NOMO-1 (cell line): ENCODE data around the gene GPR35.

Source experiments
- DNase-seq, 2 experiments: peaks; one replicate each; lab custom pipeline; 2025; ENCODE audit not compliant: unreplicated experiment in 2 of 2; lab: John Stamatoyannopoulos, UW

Gene GPR35, protein sequence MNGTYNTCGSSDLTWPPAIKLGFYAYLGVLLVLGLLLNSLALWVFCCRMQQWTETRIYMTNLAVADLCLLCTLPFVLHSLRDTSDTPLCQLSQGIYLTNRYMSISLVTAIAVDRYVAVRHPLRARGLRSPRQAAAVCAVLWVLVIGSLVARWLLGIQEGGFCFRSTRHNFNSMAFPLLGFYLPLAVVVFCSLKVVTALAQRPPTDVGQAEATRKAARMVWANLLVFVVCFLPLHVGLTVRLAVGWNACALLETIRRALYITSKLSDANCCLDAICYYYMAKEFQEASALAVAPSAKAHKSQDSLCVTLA

DNA sequence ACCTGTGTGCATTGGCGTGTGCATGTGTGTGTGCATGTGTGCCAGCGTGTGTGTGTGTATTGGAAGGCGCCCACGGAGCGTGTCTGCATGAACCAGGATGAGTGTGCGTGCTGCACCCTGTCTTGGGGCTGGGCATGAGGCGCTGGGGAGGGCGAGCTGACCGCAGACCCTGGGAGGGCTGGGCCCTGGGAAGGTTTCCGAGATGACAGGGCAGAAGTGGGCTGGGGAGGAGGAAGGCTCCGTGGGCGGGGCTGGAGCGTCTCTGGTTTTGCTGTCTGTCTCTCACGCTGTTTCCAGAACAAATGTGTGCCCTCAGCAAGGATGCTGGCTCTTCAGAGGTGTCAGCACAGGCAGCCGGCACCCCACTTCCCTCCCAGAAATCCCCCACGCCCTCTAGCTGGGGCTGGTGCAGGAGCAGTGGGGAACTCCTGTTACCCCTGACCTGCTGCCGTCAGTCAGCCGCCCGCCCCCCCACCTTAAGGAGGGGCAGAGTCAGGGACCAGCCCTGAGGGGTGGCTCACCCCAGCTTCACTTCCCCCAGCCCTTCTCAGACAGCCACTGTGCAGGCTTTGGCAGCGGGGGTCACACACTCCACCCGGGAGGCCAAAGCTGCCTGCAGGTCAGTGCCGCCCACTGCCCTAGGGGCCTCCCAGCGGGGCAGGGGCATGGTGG, at the start of gene GPR35:
Gene GPR35 (plus strand): TSS at position 531 of the 672 bp plus-strand sequence. CDS start 4,473 bp downstream, outside the sequence.
- peak; percentile 87 to 89 for DNase-seq

DNA sequence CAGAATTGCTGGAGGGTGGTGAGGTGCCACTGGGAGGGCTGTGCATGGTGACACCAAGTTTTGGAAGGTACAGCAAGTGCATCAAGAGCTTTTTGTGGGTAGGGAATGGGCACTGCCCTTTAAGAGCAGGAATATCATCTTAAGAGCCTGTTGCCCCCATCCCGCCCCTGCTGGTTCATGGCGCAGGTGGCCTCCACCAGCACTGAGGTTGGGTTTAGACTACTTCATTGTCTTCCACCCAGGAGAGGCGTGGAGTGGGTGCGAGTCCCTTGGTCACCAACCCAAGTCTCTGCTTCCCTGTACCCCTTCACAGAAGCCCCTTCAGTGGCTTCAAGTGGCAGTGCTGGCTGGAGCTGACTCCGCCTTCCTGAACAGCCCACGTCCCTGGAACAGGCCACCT, 49.2 kb upstream of the GPR35 start:
- DNase-seq: no peak

DNA sequence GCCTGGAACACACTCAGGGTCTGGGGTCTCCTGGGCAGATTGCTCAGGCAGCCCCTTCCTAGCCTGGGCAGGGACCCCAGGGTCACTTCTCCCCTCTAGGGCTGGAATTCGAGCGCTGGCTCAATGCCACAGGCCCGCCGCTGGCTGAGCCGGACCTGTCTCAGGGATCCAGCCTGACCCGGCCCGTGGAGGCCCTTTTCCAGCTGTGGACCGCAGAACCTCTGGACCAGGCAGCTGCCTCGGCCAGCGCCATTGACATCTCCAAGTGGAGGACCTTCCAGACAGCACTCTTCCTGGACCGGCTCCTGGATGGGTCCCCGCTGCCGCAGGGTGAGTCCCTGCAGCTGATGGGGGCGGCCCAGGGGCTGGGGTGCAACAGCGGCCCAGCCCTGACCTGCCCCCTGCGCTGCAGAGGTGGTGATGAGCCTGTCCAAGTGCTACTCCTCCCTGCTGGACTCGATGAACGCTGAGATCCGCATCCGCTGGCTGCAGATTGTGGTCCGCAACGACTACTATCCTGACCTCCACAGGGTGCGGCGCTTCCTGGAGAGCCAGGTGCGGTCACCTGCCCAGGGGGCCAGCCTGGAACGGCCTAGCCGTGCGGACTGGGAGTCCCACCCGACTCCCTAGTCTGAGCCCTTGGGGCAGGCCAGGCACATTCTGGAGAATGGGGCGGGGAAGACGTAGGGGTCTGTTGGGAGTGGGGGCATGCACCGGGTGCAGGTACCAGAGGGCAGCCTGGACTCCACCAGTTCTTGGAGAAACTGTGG, 48.7 kb upstream of the GPR35 start:
- DNase-seq: no peak

DNA sequence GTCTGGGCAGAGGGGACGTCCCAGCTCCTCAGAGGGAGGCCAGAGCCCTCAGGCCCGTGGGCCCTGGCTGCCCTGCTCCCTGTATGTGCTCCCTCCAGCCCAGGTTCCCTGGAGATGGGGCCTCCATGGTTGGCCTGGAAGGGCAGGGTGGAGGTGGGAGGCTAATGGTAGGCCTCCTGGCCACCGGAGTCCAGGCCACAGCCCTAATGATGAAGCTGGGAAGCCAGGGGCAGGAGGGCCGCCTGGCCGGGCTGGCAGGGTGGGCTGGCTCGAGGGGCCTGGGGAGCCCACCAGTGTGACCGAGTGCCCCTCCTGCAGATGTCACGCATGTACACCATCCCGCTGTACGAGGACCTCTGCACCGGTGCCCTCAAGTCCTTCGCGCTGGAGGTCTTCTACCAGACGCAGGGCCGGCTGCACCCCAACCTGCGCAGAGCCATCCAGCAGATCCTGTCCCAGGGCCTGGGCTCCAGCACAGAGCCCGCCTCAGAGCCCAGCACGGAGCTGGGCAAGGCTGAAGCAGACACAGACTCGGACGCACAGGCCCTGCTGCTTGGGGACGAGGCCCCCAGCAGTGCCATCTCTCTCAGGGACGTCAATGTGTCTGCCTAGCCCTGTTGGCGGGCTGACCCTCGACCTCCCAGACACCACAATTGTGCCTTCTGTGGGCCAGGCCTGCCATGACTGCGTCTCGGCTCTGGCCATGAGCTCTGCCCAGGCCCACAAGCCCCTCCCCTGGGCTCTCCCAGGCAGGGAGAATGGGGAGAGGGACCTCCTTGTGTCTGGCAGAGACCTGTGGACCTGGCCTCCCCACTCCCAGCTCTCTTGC, 47.8 kb upstream of the GPR35 start:
- no peak for DNase-seq

DNA sequence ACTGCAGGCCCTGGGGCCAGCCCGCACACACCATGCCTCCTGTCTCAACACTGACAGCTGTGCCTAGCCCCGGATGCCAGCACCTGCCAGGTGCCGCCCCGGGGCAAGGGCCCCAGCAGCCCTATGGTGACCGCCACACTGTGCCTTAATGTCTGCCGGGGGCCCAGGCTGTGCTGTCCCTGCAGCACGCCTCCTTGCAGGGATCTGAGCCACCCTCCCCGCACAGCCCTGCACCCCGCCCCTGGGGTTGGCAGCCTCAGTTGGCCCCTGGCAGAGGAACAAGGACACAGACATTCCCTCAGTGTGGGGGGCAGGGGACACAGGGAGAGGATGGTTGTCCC, 47.2 kb upstream of the GPR35 start:
- DNase-seq: no peak

DNA sequence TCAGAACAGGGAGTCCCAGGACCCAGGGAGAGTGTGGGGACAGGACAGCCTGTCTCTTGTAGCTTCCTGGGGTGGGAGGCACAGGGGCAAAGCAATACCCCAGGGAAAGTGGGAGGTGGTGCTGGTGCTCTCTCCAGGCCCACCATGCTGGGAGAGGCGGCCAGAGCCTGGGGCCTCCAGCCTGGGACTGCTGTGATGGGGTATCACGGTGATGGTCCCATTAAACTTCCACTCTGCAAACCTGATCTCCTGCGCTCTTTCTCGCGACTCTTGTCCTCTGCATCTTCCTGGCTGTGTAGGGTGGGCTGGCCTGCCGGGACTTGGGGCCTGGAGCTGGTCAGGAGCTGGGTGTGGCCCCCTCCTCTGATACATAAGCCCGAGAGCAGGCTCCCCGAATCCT, 46.8 kb upstream of the GPR35 start:
- no peak for DNase-seq

DNA sequence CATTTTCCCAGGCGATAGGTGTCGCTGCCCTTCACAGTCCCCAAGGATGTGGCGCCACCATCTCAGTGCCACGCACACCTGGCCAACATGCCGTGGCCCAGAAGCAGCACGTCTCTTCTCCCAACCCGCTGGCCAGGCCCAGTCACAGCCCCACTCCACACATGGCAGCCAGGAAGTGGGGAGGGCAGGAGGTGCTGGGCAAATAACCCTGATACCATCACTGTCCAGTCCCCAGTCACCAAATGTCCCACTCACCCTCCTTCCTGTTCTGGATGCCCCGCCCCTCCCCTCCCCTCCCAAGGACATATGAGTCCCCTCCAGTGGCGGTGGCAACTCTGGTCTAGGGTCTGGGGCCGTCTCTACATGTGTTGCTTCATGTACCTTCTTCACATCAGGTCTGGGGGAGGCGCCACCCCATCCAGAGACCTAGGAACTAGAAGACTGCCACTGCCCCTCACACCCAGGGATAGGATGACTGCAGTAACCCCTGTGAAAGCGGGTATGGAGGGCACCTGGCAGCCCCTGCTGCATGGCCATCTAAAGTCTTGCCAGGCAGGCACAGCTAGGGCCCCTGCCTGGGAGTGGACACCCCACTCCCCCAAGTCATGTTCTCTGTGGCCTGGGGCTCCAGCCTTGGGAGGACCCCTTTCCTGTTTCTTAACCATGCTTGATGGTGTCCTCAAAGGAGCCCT, 46.1 kb upstream of the GPR35 start:
- DNase-seq: no peak

DNA sequence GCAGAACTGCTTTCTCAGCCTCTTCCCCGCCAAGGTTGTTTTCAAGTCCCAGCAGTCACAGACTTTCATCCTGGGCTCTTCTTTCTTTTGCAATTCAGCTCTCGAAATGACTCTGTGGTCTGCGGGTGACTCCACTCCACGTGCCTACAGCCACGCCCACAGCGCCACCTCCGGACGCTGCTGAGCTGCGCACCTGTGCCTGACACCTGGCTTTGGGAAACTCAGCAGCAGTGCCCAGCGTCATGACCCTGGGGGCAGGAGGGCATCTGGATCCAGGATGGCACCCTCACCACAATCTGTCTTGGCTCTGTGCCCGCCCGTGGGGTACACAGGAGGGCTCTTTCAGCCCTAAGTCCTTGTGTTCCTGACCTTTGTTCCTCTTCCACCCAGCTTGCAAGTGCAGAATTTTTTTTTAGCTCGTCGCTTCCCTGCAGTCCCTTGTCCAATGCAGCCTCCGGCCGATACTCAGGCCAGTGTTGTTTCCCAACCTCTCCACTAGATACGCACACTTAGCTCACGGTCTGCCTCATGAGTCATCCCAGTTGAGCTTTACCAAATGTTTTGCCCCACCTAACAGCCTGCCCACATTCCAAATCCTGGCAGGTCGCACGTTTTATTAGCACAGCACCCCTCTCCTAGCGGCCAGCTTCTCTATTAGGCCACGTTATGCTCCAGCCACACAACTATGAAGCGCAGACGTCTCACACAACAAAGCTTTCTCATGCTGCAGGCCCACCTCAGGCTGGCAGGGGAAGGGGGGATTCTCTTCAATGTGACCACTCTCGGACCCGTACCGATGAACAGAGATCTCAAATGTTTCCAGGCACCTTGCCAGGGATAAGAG, 45.3 kb upstream of the GPR35 start:
- peak; percentile 78 to 87 for DNase-seq

DNA sequence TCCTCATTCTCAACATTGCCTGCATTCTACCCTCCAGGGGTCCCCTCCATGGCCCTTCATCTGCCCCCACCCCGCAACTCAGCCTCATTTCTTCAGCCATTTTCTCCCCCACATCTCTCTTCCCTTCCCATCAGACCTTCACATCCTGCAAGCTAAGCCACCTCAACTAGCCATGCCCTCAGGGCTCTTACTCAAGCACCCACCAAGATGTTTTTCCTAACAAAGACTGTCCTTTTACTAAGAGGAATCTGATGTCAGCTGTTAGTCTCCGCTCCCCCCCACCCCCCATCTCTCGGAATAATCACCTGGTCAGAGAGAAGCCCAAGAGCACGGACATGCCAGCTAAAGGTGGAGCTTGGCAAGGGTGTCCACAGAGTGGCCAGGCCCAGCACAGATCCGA, 43.5 kb upstream of the GPR35 start:
- no peak for DNase-seq

DNA sequence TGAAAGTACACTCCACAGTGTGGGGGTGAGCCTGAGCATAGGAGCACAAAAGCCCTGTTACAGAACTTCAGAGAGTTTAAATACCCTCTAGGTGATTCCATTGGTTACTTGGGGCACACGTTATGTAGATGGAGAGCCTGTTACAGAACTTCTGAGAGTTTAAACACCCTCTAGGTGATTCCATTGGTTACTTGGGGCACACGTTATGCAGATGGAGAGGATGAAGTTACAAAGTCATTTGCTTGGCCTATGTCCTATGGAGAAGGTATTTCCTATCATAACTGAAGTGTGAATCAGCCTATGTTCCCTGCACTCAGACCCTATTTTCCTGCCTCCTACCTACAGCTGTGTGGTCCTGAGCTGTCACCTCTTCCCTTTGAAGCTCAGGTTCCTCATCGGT, 42.5 kb upstream of the GPR35 start:
- no peak for DNase-seq

DNA sequence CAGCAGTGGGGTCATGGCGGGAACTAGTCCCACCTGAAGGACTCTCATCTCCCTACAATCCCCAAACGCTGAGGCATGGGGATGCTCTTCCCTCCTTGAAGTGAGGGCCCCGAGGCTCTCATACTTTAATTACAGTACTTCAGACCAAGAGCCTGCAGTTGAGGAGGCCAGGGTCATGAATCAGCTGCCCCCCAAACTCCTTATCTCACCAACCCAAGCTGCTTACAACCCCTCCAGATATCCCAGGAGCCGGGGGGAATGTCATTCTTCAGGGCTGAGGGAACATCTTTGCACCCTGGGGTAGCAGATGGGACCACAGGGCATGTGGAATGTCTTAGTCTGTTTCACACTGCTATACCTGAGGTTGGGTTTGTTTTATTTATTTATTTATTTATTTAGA, 41.5 kb upstream of the GPR35 start:
- DNase-seq: no peak

DNA sequence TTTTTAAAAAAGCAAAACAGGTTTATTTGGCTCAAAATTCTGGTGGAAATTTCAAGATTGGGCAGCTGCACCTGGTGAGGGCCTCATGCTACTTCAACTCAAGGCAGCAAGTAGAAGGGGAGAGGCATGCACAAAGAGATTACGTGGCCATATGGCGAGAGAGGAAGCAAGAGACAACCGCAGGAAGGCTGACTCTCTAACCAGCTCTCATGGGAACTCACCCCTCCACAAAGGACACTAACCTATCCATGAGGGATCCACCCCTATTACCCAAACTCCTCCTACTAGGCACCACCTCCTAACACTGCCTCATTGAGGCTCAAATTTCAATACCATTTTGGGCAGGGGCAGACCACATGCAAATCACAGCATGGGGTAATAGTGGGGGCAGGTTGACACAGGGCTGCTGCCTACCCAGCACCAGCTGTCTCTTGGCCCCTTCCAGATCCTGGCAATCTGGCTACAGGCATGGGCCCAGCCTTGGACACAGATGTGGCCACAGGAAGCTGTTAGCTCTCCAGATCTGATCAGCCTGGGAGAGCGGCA, 40.7 kb upstream of the GPR35 start:
- peak; percentile 89 for DNase-seq

DNA sequence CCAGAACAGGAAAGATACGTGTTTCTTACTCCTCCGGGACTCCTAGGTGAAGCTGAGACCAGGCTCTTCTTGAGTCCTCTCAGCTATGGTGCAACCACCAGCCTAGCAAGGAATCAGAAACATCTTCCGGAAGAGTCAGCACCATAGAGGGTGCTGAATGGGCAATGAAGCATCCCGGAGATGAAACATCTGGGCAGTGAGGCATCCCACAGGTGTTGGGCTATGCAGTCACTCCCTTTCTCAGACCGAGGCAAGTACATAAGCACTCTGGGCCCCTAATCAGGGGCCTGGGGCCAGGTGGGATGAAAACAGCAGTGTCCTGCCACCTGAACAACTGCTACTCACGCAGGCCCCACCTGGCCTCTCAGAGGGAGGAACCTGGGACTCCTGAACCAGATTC, 40.2 kb upstream of the GPR35 start:
- DNase-seq: no peak

DNA sequence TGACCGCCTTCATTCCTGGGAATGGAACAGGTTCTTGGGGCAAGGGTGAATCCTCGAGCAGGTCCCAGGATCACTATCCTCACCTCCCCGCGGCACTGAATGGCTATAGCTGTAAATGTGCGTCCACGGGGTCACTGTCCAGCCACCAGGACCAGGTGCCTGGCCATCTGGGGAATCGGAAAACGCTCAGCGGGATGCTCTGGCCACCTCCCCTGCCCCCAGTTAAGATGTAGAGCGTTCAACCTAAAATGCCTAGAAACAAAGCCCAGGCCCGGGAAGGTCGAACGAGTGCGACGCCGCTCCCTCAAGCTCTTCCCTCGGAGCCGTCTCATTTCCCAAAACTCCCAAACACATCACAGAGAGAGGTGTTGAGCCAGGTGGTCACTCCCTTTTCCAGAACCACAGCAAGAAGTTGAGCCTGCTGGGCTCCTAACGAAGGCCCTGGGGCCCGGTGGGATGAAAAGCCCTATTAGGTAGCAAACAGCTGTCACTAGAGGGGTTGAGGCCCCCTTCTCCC, 39.5 kb upstream of the GPR35 start:
- DNase-seq: no peak

DNA sequence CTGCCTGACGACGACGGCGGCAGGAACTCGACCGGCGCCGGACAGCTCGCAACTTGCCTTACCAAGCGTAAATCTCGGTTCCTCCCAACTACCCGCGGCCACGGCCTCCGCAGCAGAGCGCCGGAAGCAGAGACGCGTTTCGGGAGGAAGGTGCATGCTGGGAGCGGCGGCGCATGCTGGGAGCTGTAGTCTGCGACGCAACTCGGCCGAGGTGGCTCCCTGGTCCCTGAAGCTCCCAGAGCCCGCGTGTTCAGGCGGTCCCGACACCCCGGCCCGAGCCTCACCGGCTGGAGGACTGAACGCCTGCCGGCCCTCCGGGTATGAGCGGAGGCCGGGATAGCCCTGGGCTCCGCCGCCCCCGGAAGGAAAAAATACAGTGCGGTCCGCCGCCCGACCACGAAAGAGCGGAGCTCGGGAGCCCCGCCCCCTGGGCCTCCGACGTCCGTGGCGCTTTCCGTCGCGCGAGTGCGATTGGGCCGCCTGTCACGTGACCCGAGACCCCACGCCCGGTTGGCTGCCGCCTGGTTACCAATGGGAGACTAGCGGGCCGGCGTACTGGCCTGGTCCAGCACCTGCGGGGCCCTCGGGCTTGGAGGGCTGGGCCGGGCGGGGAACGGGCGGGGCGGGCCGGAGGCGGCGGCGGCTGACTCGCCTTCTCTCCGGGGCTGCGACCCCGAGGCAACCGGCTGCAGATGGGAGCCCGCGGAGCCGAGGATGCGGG, 38.9 kb upstream of the GPR35 start, which contains the start of gene CAPN10:
Gene CAPN10 (plus strand): TSS at position 537 of the 721 bp plus-strand sequence. CDS start 178 bp downstream, at position 715.
- peak; percentile 91 to 96 for DNase-seq

DNA sequence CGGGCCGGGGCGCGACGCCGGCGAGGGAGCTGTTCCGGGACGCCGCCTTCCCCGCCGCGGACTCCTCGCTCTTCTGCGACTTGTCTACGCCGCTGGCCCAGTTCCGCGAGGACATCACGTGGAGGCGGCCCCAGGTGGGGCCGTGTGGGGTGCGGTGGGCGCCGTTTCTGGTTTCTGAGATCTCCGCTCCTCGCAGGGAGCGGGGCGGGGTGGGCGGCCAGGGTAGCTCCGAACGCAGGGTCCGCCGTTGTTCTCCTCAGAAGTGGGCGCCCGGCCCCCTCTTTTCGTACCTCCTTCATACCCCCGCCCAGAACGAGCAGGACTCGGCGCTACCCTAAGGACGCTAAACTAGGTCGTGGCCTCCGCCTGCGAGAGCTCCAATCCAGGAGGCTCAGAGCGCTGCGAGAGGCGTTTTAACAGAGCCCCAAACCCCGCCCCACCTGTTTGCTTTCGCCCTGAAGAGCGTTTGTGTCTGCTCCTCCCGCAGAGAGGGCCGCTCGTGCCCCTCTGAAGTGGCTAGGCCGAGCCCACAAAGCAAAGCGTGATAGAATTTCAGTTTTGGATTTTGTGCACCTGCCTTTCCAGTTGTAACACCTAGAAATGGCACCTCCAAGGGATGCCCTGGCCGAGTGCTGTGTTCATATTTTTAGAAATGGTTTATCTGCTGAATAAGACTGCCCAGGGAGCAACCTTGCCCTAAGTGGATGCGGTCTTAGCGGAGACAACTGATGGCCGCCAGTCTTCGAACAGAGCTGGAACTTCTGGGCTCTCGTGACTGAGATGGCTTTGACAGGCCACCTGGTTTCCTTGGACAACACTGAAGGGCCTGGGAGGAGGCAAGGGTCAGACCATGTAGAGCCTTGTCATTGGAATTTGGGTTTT, 38.1 kb upstream of the GPR35 start:
- peak; percentile 43 to 59 for DNase-seq

DNA sequence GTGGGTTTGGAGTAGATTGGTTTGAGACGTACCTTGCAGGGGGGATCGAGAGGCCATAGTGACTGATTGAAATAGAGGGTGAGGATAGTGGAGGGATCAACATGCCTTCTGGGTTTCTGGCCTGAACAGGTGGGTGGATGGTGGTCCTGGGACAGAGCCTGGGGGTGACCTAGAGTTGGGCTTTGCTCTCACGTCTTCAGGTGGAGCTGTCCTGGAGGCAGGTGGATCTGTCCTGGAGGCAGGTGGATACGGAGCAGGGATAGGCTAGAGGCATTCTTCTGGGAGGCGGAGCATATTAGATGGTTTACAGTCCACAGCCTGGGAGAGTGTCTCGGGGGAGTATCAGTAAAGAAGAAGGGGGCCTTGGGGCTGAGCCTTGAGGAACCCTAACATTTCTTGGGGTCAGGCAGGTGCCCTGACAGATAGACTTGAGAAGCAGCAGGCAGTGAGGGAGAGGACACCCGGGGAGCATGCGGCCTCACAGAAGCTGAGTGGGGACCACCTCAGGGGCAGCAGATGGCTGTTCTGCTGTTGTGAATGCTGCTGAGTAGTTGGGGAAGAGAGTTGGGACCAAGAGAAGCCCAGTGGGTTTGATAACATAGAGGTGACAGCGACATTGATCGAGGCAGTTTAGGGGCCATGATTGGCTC, 37.1 kb upstream of the GPR35 start:
- no peak for DNase-seq
